Stimulated activated naive CD8-positive, alpha-beta T cell treated with anti-CD3 and anti-CD28 coated beads, Interleukin-15, Interleukin-2, amounts not matched to agents 100 U/mL and 50 U/mL, for 24 hours (primary cell): ENCODE results near the gene KIF13A.
"Not testable (repeated sequence)": the region's sequence is repeated elsewhere in the genome, so short reads cannot be mapped to it uniquely, and the experiment has no call there.

ENCODE experiments used
- ATAC-seq: fragments of 150-1000 bp; cut with Tn5 transposase; one replicate; pipeline ENCODE4 v1.10.0; 2021
- DNase-seq: peaks from one replicate; pipeline ENCODE4 v3.0.0; 2021

The KIF13A gene

DNA sequence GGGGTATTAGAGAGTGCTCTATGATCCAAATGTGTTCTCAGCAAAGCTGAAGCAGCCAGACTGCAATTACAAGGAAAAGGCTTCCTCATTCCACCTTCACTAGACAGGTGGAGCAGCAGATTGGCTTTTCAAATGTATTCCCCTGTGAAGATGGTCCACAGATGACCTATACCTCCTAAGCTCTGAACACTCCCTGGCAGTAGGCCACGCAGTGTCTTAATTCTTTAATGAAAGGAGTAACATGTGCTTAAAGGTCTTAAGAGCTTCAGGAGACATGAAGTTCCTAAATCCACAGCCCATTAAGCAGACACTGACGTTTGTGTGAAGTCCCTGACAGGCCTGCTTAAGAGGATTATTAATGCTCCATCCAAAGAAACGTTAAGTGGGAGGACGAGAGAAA, 141.8 kb downstream of the KIF13A start:
- DNase-seq, result no peak
- no peak for ATAC-seq

DNA sequence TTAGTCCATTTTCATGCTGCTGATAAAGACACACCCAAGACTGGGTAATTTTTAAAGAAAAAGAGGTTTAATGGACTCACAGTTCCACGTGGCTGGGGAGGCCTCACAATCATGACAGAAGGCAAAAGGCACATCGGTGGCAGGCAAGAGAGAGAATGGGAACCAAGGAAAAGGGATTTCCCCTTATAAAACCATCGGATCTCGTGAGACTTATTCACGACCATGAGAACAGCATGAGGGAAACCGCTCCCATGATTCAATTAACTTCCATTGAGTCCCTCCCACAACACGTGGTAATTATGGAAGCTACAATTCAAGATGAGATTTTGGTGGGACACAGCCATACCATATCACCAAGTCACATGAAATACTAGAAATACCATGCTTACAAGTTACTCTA, 142.5 kb downstream of the KIF13A start:
- not testable (repeated sequence) for ATAC-seq, DNase-seq

DNA sequence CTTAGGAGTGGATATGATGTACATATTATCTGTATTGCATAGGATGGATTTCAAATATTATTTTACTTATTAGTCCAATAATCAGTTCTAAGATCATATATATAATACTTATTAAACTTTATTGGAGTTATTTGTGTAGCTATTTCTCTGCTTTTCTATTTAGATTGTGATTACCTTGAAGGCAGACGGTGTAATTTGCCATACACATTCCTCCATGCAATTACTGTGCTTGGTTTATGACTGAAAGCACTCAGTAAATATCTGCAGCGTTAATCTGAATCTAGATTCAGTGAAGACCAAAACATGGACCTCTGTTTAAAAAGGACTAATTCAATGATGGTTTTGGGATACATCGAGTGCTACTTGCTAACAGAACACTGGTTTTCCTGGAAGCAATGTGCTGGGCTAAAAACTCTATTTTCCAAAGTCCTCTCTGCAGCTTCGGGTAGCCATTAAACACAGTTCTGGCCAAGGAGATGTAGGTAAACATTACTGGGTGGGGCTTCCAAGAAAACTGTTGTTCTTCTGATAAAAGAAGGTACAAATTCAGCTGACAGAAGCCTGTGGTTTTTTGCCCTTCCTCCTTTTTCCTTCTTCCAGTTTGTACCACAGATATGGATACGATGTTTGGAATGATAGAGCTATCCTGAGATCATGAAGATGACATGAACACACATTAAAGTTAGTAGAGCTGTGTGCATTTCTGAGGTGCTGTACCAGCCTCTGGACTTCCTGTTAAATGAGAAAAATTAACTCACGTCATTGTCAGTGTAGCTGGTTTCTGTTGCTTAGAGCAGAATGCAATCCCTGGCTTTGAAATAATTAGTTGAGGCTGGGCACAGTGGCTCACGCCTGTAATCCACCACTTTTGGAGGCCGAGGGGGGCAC, 144.3 kb downstream of the KIF13A start:
- ATAC-seq, result no peak
- no peak for DNase-seq

DNA sequence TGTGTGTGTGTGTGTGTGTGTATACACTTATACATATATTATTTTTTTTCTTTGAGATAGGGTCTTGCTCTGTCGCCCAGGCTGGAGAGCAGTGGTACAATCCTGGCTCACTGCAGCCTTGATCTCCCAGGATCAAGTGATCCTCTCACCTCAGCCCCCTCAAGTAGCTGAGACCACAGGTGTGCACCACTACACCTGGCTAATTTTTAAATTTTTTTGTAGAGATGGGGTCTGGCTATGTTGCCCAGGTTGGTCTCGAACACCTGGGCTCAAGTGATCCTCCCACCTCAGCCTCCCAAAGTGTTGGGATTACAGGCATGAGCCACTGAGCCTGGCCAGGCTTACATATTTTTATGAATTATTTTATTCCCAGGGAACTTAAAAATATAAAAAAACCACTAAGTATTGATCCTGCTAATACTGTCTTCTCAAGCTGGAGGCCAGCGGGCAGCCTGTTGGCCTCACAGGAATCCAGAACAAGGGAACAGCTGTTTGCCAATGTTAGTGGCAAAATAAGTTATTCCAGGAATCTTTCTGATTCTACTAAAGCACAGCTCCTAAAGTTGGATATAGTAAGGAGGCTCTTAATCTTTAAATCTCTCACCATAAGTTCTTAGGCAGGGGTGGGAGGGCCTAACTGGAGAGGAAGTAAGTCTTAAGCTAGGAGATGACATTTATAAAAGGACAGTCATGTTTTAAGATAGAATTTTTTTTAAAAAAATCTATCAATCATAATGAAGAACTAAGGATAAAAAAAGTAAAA, 145.2 kb downstream of the KIF13A start:
- no peak for ATAC-seq

DNA sequence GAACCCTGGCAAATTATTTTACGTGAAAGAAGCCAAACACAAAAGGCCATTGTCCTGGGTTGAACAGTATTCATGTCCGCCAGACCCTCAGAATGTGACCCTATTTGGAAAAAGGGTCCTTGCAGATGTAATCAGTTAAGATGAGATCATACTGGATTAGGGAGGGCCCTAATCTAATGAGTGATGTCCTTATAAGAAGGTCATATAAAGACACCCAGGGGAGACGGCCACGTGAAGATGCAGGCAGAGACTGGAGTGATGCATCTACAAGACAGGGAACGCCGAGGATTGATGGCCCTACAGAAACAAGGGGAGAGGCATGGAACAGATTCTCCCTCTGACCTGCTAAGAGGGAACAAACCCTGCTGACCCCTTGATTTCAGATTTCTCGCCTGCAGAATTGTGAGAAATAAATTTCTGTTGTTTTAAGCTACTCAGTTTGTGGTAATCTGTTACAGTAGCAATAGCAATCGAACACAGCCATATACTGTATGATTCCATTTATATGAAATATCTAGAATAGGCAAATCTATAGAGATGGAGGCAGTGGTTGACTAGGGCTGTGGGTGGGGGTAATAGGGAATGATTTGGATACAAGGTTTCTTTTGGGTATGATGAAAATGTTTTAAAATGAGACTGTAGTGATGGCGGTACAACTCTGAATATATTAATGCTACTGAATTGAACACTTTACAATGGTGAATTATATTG, 147.8 kb downstream of the KIF13A start:
- DNase-seq (no peak), ATAC-seq (no peak)

More for the DNA sequence above, 145.2 kb downstream of the KIF13A start:
- no peak for DNase-seq

DNA sequence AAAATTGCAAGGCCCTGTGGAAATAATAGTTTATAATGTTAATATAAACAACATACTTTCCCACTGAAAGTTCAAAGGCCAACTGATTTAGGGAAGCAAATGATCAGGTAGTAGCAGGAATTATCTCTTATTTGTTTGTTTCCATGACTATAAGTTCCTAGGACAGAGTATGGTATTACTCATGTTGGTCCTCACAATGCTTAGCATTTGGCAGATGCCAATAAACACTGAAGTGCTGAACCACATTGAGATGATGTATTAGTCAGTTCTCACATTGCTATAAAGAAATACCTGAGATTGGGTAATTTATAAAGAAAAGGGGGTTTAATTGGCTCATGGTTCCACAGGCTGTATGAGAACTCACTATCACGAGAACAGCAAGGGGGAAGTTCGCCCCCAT, 151.1 kb downstream of the KIF13A start:
- ATAC-seq (no peak), DNase-seq (no peak)

DNA sequence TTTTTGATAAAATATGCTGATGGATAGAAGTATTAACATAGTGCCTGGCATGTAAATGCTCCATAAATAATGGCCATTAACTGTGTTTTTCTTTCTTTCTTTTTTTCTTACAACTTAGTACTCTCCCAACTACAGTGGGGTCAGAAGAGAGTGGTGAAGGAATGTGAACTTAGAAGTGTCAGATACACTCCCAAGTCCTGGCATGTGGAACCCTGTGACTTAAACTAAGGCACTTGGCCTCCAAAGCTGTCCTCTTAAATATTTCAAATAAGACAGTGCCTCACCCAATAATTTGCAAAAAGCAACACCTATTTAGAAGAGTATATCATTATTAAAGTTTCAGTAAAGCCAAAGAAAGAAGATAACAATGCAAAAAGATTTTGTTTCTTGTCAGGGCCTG, 151.7 kb downstream of the KIF13A start:
- ATAC-seq (no peak), DNase-seq (no peak)

DNA sequence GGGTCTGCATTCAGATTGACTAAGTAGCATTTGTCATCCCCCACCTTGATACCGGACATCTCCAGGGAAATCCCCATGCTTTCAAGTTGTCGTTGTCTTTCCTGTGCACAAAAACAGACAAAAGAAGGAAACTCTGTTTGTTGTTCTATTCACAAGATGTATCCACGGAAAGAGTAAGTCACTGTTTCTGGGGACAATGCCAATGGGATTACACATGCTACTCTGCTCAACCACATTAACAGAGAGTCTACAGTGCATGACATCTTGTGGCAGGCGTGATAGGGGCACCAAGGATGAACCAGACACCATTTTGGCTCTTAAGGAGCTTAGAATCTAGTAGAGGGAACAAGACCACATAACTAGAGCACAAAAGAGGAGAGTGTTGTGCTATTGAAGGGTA, 156.3 kb downstream of the KIF13A start:
- no peak for DNase-seq
- peak; percentile 46 for ATAC-seq

DNA sequence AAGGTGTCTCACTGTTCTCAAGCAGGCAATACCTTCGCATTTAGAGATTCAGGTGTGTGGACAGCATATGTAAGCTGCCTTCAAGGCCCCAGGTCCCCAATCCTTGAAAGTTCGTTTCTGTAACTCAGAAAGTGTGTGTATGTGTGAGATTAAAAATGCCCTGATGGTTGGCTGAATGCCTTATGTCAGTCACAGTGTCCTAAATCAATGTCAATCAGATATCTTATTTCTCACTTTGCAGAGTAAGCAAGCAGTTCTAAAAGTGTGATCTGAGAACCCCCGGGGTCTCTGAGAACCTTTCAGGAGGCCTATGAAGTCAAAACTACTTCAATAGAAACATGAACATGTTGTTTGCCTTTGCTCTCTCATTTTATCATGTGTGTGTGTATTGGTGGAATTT, 157.5 kb downstream of the KIF13A start:
- no peak for DNase-seq

DNA sequence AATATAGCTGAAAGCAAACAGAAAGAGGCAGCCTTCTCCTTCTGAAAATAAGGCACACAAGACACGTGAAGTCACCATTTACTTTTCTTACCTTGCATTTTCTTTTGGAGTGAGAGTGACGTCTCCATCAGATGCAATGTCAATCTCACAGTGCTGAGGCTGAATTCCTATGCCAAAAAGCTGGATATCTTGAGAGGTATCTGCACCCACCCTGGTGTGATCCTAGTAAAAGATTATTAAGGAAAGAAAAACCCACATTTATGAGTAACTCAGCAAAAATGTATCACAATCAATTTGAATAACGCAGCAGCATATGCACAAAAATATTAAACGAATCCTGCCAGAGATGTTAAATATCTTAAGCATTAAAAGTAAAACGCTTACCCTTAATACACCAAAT, 159.3 kb downstream of the KIF13A start:
- ATAC-seq (no peak), DNase-seq (no peak)

More for the DNA sequence above, 157.5 kb downstream of the KIF13A start:
- ATAC-seq, result no peak

DNA sequence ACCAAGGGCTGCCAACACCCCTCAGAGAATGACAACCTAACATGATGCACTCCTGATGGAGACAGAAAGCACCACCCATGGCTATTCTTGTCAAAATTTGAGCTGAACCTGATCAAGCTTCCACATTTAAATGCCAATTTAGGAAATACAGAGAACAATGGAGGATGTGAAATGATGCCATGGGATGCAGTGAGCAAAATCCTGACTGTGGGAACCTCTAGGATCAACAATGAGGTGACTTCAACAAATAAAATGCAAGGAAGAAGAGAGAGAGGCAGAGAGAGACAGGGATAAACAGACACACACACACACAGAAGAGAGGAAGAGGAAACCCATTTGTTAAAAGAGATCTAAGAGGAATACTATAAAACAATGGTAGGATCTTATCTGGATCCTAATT, 161.1 kb downstream of the KIF13A start:
- no peak for DNase-seq
- no peak for ATAC-seq

DNA sequence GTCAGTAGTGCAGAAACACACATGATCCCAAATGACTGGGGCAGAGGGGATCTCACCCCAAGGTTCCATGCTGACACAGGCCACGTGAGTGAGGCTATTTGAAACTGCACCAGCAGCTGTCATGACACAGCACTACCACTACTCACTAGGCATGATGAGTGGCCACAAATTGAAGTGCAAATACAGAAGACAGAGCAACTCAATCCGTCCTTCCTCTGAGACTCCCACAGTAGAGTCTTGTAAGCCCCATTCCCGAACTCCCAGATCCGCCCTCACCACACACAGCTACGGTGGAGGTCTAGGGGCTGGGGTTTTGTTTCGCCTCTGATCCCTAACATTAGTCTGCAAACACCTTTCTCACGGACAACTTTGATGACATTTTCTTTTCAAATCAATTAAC, 167.4 kb downstream of the KIF13A start:
- no peak for ATAC-seq

DNA sequence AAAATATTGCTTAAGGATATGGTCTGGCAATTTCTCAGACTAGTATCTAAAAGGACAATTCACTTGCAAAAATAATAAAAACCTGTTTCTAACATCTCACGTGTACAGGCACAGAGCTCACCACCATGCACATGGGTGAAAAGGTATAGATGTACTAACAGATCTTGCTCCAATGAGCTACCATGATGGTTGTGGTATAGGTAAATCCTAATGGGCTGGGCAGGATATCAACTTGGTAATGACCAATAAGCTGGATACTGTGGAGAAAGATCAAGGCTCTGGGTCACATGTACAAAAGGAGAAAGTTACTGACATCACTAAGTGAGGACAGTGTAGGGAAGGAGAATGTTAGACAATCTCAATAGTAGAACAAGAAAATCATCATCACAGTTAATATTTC, 169.7 kb downstream of the KIF13A start:
- DNase-seq (no peak), ATAC-seq (no peak)

More for the DNA sequence above, 167.4 kb downstream of the KIF13A start:
- DNase-seq, result no peak

DNA sequence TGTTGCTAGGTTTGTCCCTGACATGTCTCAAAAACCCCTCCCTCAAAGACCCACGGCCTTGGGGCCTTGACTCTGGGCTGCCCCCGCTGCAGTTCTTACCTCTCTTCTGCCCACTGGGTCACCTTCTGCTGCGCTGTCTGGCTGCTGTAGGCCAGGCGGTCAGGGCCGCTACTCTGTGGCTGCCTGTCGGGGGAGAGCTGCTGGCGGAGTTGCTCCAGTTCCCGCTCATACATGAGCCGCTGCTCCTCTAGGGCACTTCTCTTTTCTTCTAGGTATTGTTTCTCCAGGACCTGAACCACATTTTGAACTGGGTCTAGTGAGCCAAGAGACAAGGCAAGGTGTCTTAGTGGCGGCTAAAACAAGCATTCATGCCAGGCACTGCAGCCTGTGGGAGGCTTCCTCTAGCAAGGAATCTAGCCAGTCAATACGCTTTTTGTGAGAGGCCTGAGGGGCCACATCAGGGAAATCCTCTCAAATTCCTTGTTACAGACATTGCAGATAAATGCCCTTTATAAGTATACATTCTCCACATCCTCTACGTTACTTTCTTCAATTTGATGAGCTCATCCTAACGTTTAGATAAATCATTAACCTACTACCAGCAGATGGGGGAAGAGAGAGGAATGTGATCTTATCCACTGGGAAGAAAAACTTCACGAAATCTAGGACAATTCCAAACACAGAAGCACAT, 170.4 kb downstream of the KIF13A start:
- no peak for ATAC-seq
- DNase-seq, result no peak

DNA sequence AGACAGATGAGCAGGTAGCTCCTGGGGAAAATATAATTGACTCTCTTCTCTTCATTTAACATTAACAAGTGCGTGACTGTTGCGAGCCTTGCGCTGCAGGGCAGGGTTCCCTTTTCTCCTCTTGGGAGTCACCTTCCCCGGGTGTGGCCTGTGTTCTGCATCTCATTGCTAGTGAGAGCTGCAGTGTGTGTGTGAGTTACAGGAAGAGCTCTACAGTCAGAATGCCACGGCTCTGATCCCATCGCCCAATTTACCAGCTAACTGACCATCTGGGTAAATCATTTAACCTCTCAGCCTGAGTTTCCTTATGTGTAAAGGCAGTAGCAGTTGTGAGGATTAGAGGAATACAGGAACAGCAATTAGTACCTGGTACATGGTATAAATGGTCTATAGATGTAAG, 173.9 kb downstream of the KIF13A start:
- ATAC-seq, result no peak

DNA sequence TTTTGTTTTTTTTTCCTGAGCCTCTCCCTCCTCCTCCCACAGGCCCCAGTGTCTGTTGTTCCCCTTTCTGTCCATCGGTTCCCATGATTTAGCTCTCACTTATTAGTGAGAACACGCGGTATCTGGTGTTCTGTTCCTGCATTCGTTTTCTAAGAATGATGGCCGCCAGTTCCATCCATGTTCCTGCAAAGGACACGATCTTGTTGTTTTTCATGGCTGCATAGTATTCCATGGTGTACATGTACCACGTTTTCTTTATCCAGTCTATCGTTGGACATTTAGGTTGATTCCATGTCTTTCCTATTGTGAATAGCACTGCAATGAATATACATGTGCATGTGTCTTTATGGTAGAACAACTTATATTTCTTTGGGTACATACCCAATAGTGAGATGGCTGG, 175.1 kb downstream of the KIF13A start:
- DNase-seq (no peak), ATAC-seq (no peak)

More for the DNA sequence above, 173.9 kb downstream of the KIF13A start:
- no peak for DNase-seq

DNA sequence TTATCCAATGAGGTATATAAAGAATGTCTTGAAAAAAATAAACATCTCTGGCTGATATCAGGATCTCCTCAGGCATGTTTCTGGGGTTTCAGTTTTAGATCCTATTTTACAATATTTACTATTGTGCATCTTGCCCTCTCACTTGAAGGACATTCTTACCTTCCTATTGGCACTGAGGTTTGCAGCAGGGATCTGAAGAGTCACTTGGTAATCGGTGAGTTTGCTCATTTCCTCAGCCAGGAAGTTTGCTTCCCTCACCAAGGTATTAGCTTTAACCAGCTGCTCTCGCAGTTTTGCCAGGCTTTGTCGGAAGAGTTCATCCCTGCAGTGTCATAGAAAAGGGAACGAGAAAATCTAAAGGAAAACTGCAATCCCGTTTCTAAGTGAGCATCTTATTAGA, 178.8 kb downstream of the KIF13A start:
- ATAC-seq (no peak), DNase-seq (no peak)

DNA sequence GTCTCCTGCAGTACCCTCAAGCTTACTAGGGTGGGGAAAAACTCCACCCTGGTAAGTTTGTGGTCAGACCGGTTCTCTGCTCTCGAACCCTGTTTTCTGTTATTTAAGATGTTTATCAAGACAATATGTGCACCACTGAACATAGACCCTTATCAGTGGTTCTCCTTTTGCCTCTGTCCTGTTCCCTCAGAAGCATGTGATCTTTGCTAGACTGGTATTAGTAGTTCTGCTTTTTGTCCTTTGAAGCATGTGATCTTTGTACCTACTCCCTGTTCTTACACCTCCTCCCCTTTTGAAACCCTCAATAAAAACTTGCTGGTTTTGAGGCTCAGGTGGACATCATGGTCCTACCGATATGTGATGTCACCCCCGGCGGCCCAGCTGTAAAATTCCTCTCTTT, 180.0 kb downstream of the KIF13A start:
- not testable (repeated sequence) for DNase-seq, ATAC-seq

DNA sequence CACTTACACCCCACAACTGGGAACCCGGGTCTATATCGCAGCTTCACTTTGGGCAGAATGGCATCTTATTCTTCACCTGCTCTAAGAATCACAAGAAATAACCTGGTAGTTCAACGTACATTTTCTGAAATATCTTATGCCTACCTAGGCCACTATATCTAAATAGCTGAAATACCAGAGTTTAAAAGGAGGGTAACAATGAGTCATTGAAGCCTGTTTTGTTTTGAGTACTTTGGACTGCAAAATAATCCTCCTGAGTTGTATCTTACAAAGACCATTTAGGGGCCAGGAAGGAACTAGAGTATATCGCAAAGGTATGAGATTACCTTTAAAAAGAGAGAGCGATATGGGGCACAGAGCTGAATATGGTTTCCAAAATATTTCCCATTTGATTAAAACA, 184.0 kb downstream of the KIF13A start:
- ATAC-seq, result no peak
- DNase-seq, result no peak

DNA sequence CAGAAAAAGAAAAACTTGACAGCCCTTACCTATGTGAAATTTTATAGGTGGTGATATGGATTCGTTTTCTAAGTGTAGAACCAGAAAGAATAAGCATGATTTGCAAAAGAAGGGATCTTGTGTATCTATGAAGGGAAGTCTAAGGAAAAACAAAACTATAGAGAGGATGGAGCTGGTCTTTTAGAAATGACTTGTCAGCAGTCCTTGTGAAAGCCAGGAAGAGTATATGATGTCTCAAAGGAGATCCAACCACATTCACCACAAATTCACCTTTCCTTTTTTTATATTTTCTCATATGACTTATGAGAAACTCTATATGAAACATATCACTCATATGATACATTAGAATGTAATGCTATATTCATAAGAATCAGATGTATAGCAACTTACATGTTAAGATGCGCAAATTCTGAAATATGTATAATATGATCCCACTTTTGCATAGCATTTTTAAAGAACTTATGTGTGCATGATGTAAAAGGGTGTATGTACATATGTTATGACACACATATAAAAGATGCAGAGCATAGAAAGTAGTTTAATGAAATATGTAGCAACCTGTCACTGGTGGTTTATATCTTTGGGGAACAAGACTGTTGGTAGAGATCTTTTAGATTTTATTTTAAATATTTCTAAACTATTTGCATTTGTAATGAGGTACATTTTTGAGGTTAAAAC, 188.8 kb downstream of the KIF13A start:
- DNase-seq, result no peak
- no peak for ATAC-seq

DNA sequence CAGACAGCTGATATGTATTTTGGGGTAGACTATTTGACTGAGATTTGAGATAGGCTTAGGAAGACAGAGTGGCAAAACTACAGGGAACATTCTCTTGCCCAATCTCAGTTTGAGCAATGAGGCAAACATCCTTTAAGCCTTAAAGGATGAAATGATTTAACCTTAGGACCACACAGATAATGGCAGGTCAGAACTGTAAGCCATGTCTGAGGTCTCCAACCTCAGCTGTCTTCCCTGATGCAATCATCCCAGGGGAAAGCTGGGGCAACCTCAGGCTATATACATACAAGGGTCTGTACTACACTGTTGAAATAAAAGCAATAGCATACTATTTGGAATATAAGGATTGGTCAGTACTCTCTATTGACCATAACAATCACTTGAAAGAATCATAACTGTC, 196.9 kb downstream of the KIF13A start:
- ATAC-seq (no peak), DNase-seq (no peak)
